HepG2 (cell line): ENCODE data around the gene SLC25A36. TPM values are rescaled to one million over a fixed set of nuclear protein-coding genes. Genes with fewer than 3 reads are reported as not detected.

ENCODE experiments used
- ATF7 ChIP-seq, 2 experiments: fragments of 450-650 bp in 1 of 2; sonication (generic) in 1 of 2; formaldehyde crosslinking in 1 of 2; IDR thresholded peaks; 2 replicates each; pipeline versions ENCODE4 v1.4.0 to v1.6.1; 2016 to 2020; ENCODE audit warnings: antibody characterized with exemption in 1 of 2, mild to moderate bottlenecking in 1 of 2, missing genetic modification reagents in 1 of 2
- ELF4 ChIP-seq: sonication (generic); formaldehyde crosslinking; IDR thresholded peaks from 2 replicates; pipeline ENCODE4 v1.5.0; 2020; ENCODE audit warnings: missing genetic modification reagents, mild to moderate bottlenecking, moderate library complexity, borderline replicate concordance
- MTA3 ChIP-seq: sonication (generic); formaldehyde crosslinking; IDR thresholded peaks from 2 replicates; pipeline ENCODE4 v1.4.0; 2020; ENCODE audit warnings: missing genetic modification reagents
- PAX8 ChIP-seq: sonication (generic); formaldehyde crosslinking; IDR thresholded peaks from 2 replicates; pipeline ENCODE4 v1.8.0; 2022; ENCODE audit warnings: mild to moderate bottlenecking, missing genetic modification reagents, borderline replicate concordance
- RBM39 ChIP-seq: fragments of 200-400 bp; formaldehyde crosslinking; IDR thresholded peaks from one replicate; pipeline ENCODE4 v1.6.1; 2018; ENCODE audit warnings: antibody characterized with exemption, mild to moderate bottlenecking, low read depth, low read length; ENCODE audit not compliant: poor library complexity, severe bottlenecking
- ZBTB8A ChIP-seq: sonication (generic); formaldehyde crosslinking; IDR thresholded peaks from 2 replicates; pipeline ENCODE4 v1.4.0; 2020; ENCODE audit warnings: mild to moderate bottlenecking, low read depth, missing genetic modification reagents, borderline replicate concordance
- ZFP41 ChIP-seq: sonication (generic); formaldehyde crosslinking; IDR thresholded peaks from 2 replicates; pipeline ENCODE4 v1.4.0; 2020; ENCODE audit warnings: mild to moderate bottlenecking, missing genetic modification reagents, borderline replicate concordance
- ZNF567 ChIP-seq: sonication (generic); formaldehyde crosslinking; IDR thresholded peaks from 2 replicates; pipeline ENCODE4 v1.8.1; 2023; ENCODE audit warnings: mild to moderate bottlenecking, missing genetic modification reagents, borderline replicate concordance
- polyA plus RNA-seq, 8 experiments: library from polyadenylated mRNA; depleted of rRNA in 3 of 8; stranded (reverse) in 7 of 8; unstranded in 1 of 8; fragments of >200 nt; fragmentation: Illumina TruSeq in 4 of 8; extraction: Trizol in 4 of 8; gene quantifications; 2 replicates each; pipeline versions ENCODE4 v1.2.1 to v1.2.3, GENCODE V29; 2011 to 2016; ENCODE audit warnings: low read depth in 4 of 8, missing spikeins in 1 of 8, mixed read lengths in 1 of 8; ENCODE audit not compliant: insufficient read depth in 1 of 8
- total RNA-seq, 5 experiments: library from RNA; depleted of rRNA; stranded (reverse); fragments of >200 nt; fragmentation: Illumina TruSeq; extraction: Trizol; gene quantifications; 2 replicates each; pipeline ENCODE4 v1.2.3, GENCODE V29; 2016; ENCODE audit warnings: low read depth in 1 of 5
- TF ChIP-seq, protein P1 (sequence below): sonication (generic); formaldehyde crosslinking; IDR thresholded peaks from 2 replicates; pipeline ENCODE4 v1.4.0; 2020; ENCODE audit warnings: missing genetic modification reagents
- TF ChIP-seq, protein P2 (sequence below): sonication (generic); formaldehyde crosslinking; IDR thresholded peaks from 2 replicates; pipeline ENCODE4 v1.4.0; 2020; ENCODE audit warnings: missing genetic modification reagents
- TF ChIP-seq, protein P3 (sequence below): sonication (generic); formaldehyde crosslinking; IDR thresholded peaks from 2 replicates; pipeline ENCODE4 v1.4.0; 2020; ENCODE audit warnings: missing genetic modification reagents
- TF ChIP-seq, protein P4 (sequence below): sonication (generic); formaldehyde crosslinking; IDR thresholded peaks from 2 replicates; pipeline ENCODE4 v1.4.0; 2020; ENCODE audit warnings: missing genetic modification reagents
- TF ChIP-seq, protein P5 (sequence below): sonication (generic); formaldehyde crosslinking; IDR thresholded peaks from 2 replicates; pipeline ENCODE4 v1.4.0; 2020; ENCODE audit warnings: missing genetic modification reagents
- TF ChIP-seq, protein P6 (sequence below): sonication (generic); formaldehyde crosslinking; IDR thresholded peaks from 2 replicates; pipeline ENCODE4 v1.5.0; 2020; ENCODE audit warnings: mild to moderate bottlenecking, missing genetic modification reagents

The SLC25A36 gene
- total and polyA plus RNA-seq, 2 of the 13 experiments (the other 11 are each of a cell fraction or from before 2014, with no cell fraction given) = 30.6 to 85.6 TPM

DNA sequence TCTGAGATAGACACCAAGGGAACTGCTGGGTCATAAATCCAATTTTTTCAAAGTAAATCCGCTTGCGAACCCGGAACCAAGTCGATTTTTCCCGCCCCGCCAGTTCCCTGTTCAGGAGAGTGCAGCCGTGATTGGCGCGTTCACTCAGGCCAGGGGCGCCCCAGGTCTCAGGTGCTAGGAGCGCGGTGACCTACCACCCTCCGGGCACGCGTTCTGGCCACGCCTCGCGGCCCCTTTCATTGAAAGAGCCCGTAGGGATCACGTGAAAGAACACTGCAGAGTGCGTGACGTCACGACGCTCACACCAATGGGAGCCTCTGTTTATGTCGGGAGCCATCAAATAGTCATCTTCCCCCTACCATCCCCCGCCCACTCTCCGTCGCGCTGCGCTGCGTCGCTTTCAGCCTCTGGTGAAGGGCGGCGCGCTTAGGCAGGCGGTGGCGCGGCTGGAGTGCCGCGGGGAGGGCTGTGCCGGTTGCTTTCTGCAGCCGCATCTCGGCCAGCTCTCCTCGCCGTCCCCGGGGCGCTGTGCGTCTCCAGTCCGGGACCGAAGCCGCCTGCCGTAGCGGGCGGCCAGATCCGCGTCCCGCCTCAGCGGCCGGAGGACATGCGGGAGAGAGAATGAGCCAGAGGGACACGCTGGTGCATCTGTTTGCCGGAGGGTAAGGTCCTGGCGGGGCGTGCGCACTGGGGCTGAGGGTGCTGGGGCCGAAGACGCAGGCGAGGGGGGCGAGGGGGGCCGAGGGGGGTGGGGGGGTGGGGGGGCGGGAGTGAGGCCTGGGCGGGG lies at the start of gene SLC25A36 (continued):
- TF ChIP-seq, protein P1, sequence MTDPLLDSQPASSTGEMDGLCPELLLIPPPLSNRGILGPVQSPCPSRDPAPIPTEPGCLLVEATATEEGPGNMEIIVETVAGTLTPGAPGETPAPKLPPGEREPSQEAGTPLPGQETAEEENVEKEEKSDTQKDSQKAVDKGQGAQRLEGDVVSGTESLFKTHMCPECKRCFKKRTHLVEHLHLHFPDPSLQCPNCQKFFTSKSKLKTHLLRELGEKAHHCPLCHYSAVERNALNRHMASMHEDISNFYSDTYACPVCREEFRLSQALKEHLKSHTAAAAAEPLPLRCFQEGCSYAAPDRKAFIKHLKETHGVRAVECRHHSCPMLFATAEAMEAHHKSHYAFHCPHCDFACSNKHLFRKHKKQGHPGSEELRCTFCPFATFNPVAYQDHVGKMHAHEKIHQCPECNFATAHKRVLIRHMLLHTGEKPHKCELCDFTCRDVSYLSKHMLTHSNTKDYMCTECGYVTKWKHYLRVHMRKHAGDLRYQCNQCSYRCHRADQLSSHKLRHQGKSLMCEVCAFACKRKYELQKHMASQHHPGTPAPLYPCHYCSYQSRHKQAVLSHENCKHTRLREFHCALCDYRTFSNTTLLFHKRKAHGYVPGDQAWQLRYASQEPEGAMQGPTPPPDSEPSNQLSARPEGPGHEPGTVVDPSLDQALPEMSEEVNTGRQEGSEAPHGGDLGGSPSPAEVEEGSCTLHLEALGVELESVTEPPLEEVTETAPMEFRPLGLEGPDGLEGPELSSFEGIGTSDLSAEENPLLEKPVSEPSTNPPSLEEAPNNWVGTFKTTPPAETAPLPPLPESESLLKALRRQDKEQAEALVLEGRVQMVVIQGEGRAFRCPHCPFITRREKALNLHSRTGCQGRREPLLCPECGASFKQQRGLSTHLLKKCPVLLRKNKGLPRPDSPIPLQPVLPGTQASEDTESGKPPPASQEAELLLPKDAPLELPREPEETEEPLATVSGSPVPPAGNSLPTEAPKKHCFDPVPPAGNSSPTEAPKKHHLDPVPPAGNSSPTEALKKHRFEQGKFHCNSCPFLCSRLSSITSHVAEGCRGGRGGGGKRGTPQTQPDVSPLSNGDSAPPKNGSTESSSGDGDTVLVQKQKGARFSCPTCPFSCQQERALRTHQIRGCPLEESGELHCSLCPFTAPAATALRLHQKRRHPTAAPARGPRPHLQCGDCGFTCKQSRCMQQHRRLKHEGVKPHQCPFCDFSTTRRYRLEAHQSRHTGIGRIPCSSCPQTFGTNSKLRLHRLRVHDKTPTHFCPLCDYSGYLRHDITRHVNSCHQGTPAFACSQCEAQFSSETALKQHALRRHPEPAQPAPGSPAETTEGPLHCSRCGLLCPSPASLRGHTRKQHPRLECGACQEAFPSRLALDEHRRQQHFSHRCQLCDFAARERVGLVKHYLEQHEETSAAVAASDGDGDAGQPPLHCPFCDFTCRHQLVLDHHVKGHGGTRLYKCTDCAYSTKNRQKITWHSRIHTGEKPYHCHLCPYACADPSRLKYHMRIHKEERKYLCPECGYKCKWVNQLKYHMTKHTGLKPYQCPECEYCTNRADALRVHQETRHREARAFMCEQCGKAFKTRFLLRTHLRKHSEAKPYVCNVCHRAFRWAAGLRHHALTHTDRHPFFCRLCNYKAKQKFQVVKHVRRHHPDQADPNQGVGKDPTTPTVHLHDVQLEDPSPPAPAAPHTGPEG (CRISPR knock-in tag) = peak; percentile 72; the same call in 1 of the 2 replicates
- TF ChIP-seq, protein P2, sequence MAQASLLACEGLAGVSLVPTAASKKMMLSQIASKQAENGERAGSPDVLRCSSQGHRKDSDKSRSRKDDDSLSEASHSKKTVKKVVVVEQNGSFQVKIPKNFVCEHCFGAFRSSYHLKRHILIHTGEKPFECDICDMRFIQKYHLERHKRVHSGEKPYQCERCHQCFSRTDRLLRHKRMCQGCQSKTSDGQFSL = no peak
- peak; percentile 74 for TF ChIP-seq RBM39
- TF ChIP-seq, protein P3, sequence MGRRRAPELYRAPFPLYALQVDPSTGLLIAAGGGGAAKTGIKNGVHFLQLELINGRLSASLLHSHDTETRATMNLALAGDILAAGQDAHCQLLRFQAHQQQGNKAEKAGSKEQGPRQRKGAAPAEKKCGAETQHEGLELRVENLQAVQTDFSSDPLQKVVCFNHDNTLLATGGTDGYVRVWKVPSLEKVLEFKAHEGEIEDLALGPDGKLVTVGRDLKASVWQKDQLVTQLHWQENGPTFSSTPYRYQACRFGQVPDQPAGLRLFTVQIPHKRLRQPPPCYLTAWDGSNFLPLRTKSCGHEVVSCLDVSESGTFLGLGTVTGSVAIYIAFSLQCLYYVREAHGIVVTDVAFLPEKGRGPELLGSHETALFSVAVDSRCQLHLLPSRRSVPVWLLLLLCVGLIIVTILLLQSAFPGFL (CRISPR knock-in tag) = no peak
- TF ChIP-seq, protein P4, sequence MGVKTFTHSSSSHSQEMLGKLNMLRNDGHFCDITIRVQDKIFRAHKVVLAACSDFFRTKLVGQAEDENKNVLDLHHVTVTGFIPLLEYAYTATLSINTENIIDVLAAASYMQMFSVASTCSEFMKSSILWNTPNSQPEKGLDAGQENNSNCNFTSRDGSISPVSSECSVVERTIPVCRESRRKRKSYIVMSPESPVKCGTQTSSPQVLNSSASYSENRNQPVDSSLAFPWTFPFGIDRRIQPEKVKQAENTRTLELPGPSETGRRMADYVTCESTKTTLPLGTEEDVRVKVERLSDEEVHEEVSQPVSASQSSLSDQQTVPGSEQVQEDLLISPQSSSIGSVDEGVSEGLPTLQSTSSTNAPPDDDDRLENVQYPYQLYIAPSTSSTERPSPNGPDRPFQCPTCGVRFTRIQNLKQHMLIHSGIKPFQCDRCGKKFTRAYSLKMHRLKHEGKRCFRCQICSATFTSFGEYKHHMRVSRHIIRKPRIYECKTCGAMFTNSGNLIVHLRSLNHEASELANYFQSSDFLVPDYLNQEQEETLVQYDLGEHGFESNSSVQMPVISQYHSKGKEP (CRISPR knock-in tag) = no peak; the same call in 1 of the 2 replicates
- peak; percentile 95; the same call in 1 of the 2 replicates for TF ChIP-seq ZNF567 (CRISPR knock-in tag)
- peak; percentile 78; the same call in 1 of the 2 replicates for TF ChIP-seq ELF4 (CRISPR knock-in tag)
- peak; percentile 99 for TF ChIP-seq ZFP41
- no peak for TF ChIP-seq MTA3 (CRISPR knock-in tag)
- TF ChIP-seq, protein P5, sequence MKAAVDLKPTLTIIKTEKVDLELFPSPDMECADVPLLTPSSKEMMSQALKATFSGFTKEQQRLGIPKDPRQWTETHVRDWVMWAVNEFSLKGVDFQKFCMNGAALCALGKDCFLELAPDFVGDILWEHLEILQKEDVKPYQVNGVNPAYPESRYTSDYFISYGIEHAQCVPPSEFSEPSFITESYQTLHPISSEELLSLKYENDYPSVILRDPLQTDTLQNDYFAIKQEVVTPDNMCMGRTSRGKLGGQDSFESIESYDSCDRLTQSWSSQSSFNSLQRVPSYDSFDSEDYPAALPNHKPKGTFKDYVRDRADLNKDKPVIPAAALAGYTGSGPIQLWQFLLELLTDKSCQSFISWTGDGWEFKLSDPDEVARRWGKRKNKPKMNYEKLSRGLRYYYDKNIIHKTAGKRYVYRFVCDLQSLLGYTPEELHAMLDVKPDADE (CRISPR knock-in tag) = no peak
- TF ChIP-seq ATF7 (IDR thresholded peaks at IDR 0.05) = peak; percentile 90
- TF ChIP-seq ATF7 (CRISPR knock-in tag; IDR thresholded peaks at IDR 0.05) = peak; percentile 93
- no peak for TF ChIP-seq ZBTB8A
- TF ChIP-seq, protein P6, sequence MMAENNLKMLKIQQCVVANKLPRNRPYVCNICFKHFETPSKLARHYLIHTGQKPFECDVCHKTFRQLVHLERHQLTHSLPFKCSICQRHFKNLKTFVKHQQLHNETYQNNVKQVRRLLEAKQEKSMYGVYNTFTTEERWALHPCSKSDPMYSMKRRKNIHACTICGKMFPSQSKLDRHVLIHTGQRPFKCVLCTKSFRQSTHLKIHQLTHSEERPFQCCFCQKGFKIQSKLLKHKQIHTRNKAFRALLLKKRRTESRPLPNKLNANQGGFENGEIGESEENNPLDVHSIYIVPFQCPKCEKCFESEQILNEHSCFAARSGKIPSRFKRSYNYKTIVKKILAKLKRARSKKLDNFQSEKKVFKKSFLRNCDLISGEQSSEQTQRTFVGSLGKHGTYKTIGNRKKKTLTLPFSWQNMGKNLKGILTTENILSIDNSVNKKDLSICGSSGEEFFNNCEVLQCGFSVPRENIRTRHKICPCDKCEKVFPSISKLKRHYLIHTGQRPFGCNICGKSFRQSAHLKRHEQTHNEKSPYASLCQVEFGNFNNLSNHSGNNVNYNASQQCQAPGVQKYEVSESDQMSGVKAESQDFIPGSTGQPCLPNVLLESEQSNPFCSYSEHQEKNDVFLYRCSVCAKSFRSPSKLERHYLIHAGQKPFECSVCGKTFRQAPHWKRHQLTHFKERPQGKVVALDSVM (CRISPR knock-in tag) = peak; percentile 66
- peak; percentile 69; the same call in 1 of the 2 replicates for TF ChIP-seq PAX8 (CRISPR knock-in tag)
